NCI-H1417 (cell line): ENCODE measurements around the gene STAB2.

ENCODE experiments used
- DNase-seq, 3 experiments: peaks; one replicate each; lab custom pipeline; 2025; lab: John Stamatoyannopoulos, UW

Gene STAB2

GRCh38 chr12:103782399-103782798 lies 195.3 kb downstream of the STAB2 start:
- no peak for DNase-seq

GRCh38 chr12:103783744-103784664 lies 196.9 kb downstream of the STAB2 start:
- peak in 1 of 3 experiments; percentile 14 for DNase-seq

GRCh38 chr12:103785243-103786031 lies 198.4 kb downstream of the STAB2 start:
- DNase-seq, result no peak

- DNase-seq, result no peak
Measured at GRCh38 chr12:103786201-103786600, 199.1 kb downstream of the STAB2 start.

GRCh38 chr12:103791350-103791920 lies 204.4 kb downstream of the STAB2 start:
- DNase-seq, result no peak

- no peak for DNase-seq
Measured at GRCh38 chr12:103793046-103793445, 206.0 kb downstream of the STAB2 start.

GRCh38 chr12:103793512-103794045 lies 206.5 kb downstream of the STAB2 start:
- DNase-seq, result no peak

- DNase-seq, result no peak
Measured at GRCh38 chr12:103794309-103795213, 207.5 kb downstream of the STAB2 start.

GRCh38 chr12:103798586-103798985 lies 211.5 kb downstream of the STAB2 start:
- no peak for DNase-seq

GRCh38 chr12:103799504-103799856 lies 212.4 kb downstream of the STAB2 start:
- no peak for DNase-seq

GRCh38 chr12:103799857-103800771 lies 213.0 kb downstream of the STAB2 start:
- DNase-seq, result peak; percentile 84 to 99 (median 89)

- no peak for DNase-seq
Measured at GRCh38 chr12:103801709-103802585, 214.9 kb downstream of the STAB2 start.

GRCh38 chr12:103802586-103802886 lies 215.5 kb downstream of the STAB2 start:
- DNase-seq, result no peak

- no peak for DNase-seq
Measured at GRCh38 chr12:103803847-103804246, 216.8 kb downstream of the STAB2 start.

GRCh38 chr12:103805655-103806360 lies 218.7 kb downstream of the STAB2 start:
- DNase-seq, result no peak

- DNase-seq, result no peak
Measured at GRCh38 chr12:103806803-103807202, 219.7 kb downstream of the STAB2 start.

- no peak for DNase-seq
Measured at GRCh38 chr12:103807561-103808238, 220.6 kb downstream of the STAB2 start.

GRCh38 chr12:103808239-103808880 lies 221.3 kb downstream of the STAB2 start:
- DNase-seq, result no peak
